SK-N-SH (cell line): ENCODE results near the gene CISTR.

Experiments used
- CTCF ChIP-seq: fragments of 200-600 bp; sonication (generic); IDR thresholded peaks from 2 replicates; pipeline ENCODE4 v1.6.1; 2017; ENCODE audit warnings: antibody characterized with exemption, mild to moderate bottlenecking, moderate library complexity
- NFIC ChIP-seq: IDR thresholded peaks from 2 replicates; pipeline ENCODE4 v1.4.0; 2012; ENCODE audit warnings: borderline replicate concordance
- NRF1 ChIP-seq: IDR thresholded peaks from 2 replicates; pipeline ENCODE4 v1.6.1; 2012; ENCODE audit warnings: low read depth, mild to moderate bottlenecking, low read length
- POLR2AphosphoS5 ChIP-seq: IDR thresholded peaks from 2 replicates; pipeline ENCODE4 v1.6.1; 2012; ENCODE audit warnings: low read depth, low read length
- RFX5 ChIP-seq: IDR thresholded peaks from 2 replicates; pipeline ENCODE4 v1.6.1; 2012; ENCODE audit warnings: mild to moderate bottlenecking, improper control_type of control experiment, low read length
- SIN3A ChIP-seq: IDR thresholded peaks from 2 replicates; pipeline ENCODE4 v1.6.1; 2012; ENCODE audit warnings: low read depth, mild to moderate bottlenecking, low read length, moderate library complexity, borderline replicate concordance
- SMC3 ChIP-seq: IDR thresholded peaks from 2 replicates; pipeline ENCODE4 v1.6.1; 2012; ENCODE audit warnings: low read depth, low read length, improper control_type of control experiment
- TAF1 ChIP-seq: IDR thresholded peaks from 2 replicates; pipeline ENCODE4 v1.6.1; 2012; ENCODE audit warnings: low read depth, mild to moderate bottlenecking, low read length, moderate library complexity, borderline replicate concordance
- USF2 ChIP-seq: fragments of 150-350 bp; IDR thresholded peaks from 2 replicates; pipeline ENCODE4 v1.6.1; 2017; ENCODE audit warnings: antibody characterized with exemption, low read length, low read depth, borderline replicate concordance
- YY1 ChIP-seq: IDR thresholded peaks from 2 replicates; pipeline ENCODE4 v1.4.0; 2012; ENCODE audit warnings: low read depth, mild to moderate bottlenecking

- TF ChIP-seq NFIC (no peak), POLR2AphosphoS5 (no peak), SMC3 (no peak), CTCF (no peak), RFX5 (no peak), TAF1 (no peak), USF2 (no peak), NRF1 (no peak), SIN3A (no peak), YY1 (no peak)
Observed at GRCh38 chr12:53752621-53753020, 842 bp upstream of the CISTR start.
